ENCODE data around the gene IPO4. TPM values are rescaled to one million over a fixed set of nuclear protein-coding genes. Genes with fewer than 3 reads are reported as not detected.

Gene IPO4
- total and polyA plus RNA-seq, 9 of the 15 experiments (the other 6 are each of a cell fraction or from before 2014, with no cell fraction given) = 7.3 to 122 (median 31.8) TPM

DNA sequence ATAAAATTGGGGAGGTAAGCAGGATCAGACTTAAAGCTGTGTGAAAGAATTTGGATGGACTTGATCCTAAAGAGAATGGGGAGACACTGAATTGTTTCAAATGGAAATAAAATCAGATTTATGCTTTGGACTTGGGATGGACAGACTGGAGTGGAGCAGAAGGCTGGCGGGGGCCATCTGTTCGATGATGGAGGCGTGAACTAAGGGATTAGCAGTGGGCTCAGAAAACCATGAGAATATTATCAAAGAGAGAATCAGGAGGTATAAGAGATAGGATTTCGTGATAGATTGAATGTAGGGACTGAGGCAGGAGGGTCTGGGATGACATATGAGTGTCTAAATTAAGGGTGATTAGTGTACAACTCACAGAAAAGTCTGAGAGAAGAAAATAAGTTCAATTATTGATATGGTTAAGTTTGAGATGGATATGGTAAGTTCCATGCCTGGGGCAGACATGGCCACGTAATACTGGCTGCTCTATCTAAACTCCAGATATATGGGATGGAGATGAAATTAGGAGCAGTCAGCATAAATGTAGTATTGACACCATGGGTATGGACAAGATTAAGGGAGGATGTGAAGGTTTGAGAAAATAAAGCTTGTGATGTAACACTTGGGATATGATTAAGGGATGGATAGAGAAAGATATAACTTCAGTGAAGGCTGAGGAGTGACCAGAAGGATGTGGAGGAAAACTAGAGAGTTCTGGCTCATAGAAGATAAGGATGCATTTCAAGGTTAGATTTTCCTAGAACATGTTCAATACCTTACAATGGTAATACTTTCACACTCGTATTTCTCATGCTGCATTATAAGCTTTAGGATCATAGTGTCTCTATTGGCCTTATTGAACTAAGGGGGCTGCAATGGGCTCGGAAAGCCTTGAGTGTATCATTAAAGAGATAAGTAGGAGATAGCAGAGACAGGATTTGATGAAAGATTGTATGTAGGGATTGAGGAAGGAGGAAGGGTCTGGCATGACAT is 15.8 kb upstream of the IPO4 start:
- H3K9me1 ChIP-seq (ENCODE audit: control insufficient read depth, insufficient read depth, low read length) = no peaks in the 10 kb centered on the region
- H3K36me3 ChIP-seq (ENCODE audit: control insufficient read depth, insufficient read depth, low read length) = peaks cover 50% of the 10 kb centered on the region; the same call in 2 of the 3 replicates
- no peak for ATAC-seq
- no peak for FAIRE-seq
- no TSS peak for BruUV-seq (replicated peaks)
- H3K4me3 ChIP-seq = no peak overlapping the region
- 0 out of 2 replicates have a peak, but pooled peaks cover 2% of the 10 kb centered on the region for H3K9me3 ChIP-seq (replicated peaks; ENCODE audit: control insufficient read depth, insufficient read depth, low read depth, low read length)
- H2AFZ ChIP-seq (ENCODE audit: low read depth, low read length) = no peak overlapping the region
- no peaks in the 10 kb centered on the region for H3K27me3 ChIP-seq (ENCODE audit: control insufficient read depth in 2 of 2, insufficient read depth in 2 of 2, low read length in 2 of 2)
- no peak for TF ChIP-seq ZNF436 (CRISPR knock-in tag; IDR thresholded peaks at IDR 0.05)
- TF ChIP-seq MAZ (CRISPR knock-in tag; conservative IDR thresholded peaks at IDR 0.05 in 1 of 2, IDR thresholded peaks at IDR 0.05 in 1 of 2) = no peak
- peak; percentile 81 for TF ChIP-seq ZNF316 (IDR thresholded peaks at IDR 0.05)
- TF ChIP-seq KAT7 (CRISPR knock-in tag; IDR thresholded peaks at IDR 0.05; ENCODE audit: borderline replicate concordance) = no peak
- TF ChIP-seq ADNP (tag; IDR thresholded peaks at IDR 0.05) = no peak
- TF ChIP-seq PCBP1 (IDR thresholded peaks at IDR 0.05; ENCODE audit: low read depth, low read length, poor library complexity, severe bottlenecking) = no peak
- peak; percentile 62 for TF ChIP-seq C11orf30 (IDR thresholded peaks at IDR 0.05; ENCODE audit: low read depth)
- TF ChIP-seq MAFG (tag; conservative IDR thresholded peaks at IDR 0.05) = peak; percentile 35; the same call in 1 of the 2 replicates
- TF ChIP-seq MAFF (IDR thresholded peaks at IDR 0.05; ENCODE audit: low read length) = 0 out of 2 replicates have a peak, but pooled peaks have one; percentile 14
- TF ChIP-seq, protein P1, sequence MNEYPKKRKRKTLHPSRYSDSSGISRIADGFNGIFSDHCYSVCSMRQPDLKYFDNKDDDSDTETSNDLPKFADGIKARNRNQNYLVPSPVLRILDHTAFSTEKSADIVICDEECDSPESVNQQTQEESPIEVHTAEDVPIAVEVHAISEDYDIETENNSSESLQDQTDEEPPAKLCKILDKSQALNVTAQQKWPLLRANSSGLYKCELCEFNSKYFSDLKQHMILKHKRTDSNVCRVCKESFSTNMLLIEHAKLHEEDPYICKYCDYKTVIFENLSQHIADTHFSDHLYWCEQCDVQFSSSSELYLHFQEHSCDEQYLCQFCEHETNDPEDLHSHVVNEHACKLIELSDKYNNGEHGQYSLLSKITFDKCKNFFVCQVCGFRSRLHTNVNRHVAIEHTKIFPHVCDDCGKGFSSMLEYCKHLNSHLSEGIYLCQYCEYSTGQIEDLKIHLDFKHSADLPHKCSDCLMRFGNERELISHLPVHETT (CRISPR knock-in tag; conservative IDR thresholded peaks at IDR 0.05 in 1 of 2, IDR thresholded peaks at IDR 0.05 in 1 of 2) = no peak
- TF ChIP-seq NCOA2 (IDR thresholded peaks at IDR 0.05; ENCODE audit: partially characterized antibody in 2 of 2) = no peak
- no peak for TF ChIP-seq ZNF12 (CRISPR knock-in tag; IDR thresholded peaks at IDR 0.05)
- whole genome bisulfite sequencing (ENCODE audit: insufficient coverage, low coverage, missing lambda C conversion rate) = 74% methylated on average over 6 of the region's 7 CpGs
- no peak overlapping the region for H3K4me2 ChIP-seq (ENCODE audit: insufficient read depth, low read length)
- no peaks in the 10 kb centered on the region for H3K79me2 ChIP-seq (ENCODE audit: control insufficient read depth, insufficient read depth, low read length)
- ChIA-PET CTCF (ENCODE audit: low intra/inter-chr PET ratio) (no interaction called here), POLR2A (interaction anchor here (0.7 to 1.7 kb wide), 2 partner anchors 9 kb away, joined by 3 to 5 read pairs; partner anchors contain the start of genes CHMP4A and TM9SF1)
- no peaks in the 10 kb centered on the region; the same call in 1 of the 2 replicates for H4K20me1 ChIP-seq (replicated peaks; ENCODE audit: control insufficient read depth, insufficient read depth, low read length)
- in situ Hi-C loops (cut with MboI) (no loop called here), intact Hi-C loops (cut with micrococcal nuclease) (no loop called here)
- H3K9ac ChIP-seq (ENCODE audit: insufficient read depth in 1 of 2, low read depth in 2 of 2, low read length in 2 of 2) = no peak overlapping the region
- DNase-seq (ENCODE audit: extremely low read depth in 1 of 4, low spot score in 3 of 4) = no peak
- peaks cover 8 to 13% of the 10 kb centered on the region in 2 experiments; a peak in 4 of 5 replicates for H3K4me1 ChIP-seq (replicated peaks in 1 of 2; ENCODE audit: control insufficient read depth in 2 of 2, insufficient read depth in 2 of 2, low read length in 2 of 2)
- no peak overlapping the region for H3K27ac ChIP-seq (ENCODE audit: extremely low read depth, low read depth, low read length)
